IMR-90 (cell line): Measurements from ENCODE around the gene ALG1. TPM values are rescaled to one million over a fixed set of nuclear protein-coding genes. Genes with fewer than 3 reads are reported as not detected.
"Not testable (repeated sequence)": the region's sequence is repeated elsewhere in the genome, so short reads cannot be mapped to it uniquely, and the experiment has no call there.

Experiments used
- ATAC-seq: fragments of 200-7000 bp; cut with Tn5 transposase; 2 replicates; pipeline ENCODE4 v1.9.1; 2020; ENCODE audit warnings: low read depth, mild to moderate bottlenecking, moderate library complexity
- BruUV-seq: library from RNA; stranded (reverse); fragments of 400-500 nt; replicated peaks from 2 replicates; lab custom pipeline; 2021; lab: Mats Ljungman, UMichigan
- CTCF ChIA-PET: fragments of 300-600 bp; formaldehyde crosslinking; extraction: SDS; loops from one replicate; lab custom pipeline; 2021; ENCODE audit warnings: antibody characterized with exemption; lab: Yijun Ruan, JAX
- POLR2A ChIA-PET: fragments of 300-600 bp; sonication (Branson Sonifier 250); formaldehyde crosslinking; loops from one replicate; lab custom pipeline; 2022; ENCODE audit warnings: antibody characterized with exemption; ENCODE audit not compliant: unreplicated experiment; lab: Charles Lee
- DNase-seq: peaks from one replicate; pipeline ENCODE4 v3.0.0; 2013
- H2AFZ ChIP-seq: replicated peaks from 2 replicates; pipeline ENCODE3; 2013; ENCODE audit warnings: low read length, mild to moderate bottlenecking; ENCODE audit not compliant: poor library complexity
- H2AK5ac ChIP-seq: 2 replicates; pipeline ENCODE4 v1.6.1; 2013; ENCODE audit warnings: low read depth, low read length, inconsistent platforms
- H2AK9ac ChIP-seq: replicated peaks from 2 replicates; pipeline ENCODE3; 2013; ENCODE audit warnings: mild to moderate bottlenecking, low read depth, low read length, moderate library complexity; ENCODE audit not compliant: poor library complexity
- H2BK120ac ChIP-seq: 2 replicates; pipeline ENCODE4 v1.6.1; 2013; ENCODE audit warnings: low read depth, low read length, inconsistent platforms
- H2BK15ac ChIP-seq: 3 replicates; pipeline ENCODE4 v1.6.1; 2013; ENCODE audit warnings: low read depth, low read length, inconsistent platforms
- H2BK20ac ChIP-seq: 2 replicates; pipeline ENCODE4 v1.6.1; 2013; ENCODE audit warnings: low read depth, mild to moderate bottlenecking, inconsistent platforms, low read length, moderate library complexity
- H2BK5ac ChIP-seq: 2 replicates; pipeline ENCODE4 v1.6.1; 2013; ENCODE audit warnings: mild to moderate bottlenecking, low read depth, low read length, inconsistent platforms; ENCODE audit not compliant: poor library complexity, severe bottlenecking
- H3K14ac ChIP-seq: replicated peaks from 2 replicates; pipeline ENCODE4 v1.6.1; 2013; ENCODE audit warnings: low read depth, low read length, inconsistent platforms
- H3K18ac ChIP-seq: 2 replicates; pipeline ENCODE4 v1.6.1; 2013; ENCODE audit warnings: low read depth, low read length, control low read depth
- H3K23ac ChIP-seq: 2 replicates; pipeline ENCODE4 v1.6.1; 2013; ENCODE audit warnings: low read depth, low read length, inconsistent platforms
- H3K27ac ChIP-seq: 2 replicates; pipeline ENCODE4 v1.5.1; 2013; ENCODE audit warnings: mild to moderate bottlenecking, control low read depth, low read length; ENCODE audit not compliant: insufficient read depth
- H3K27me3 ChIP-seq: 2 replicates; pipeline ENCODE4 v1.6.1; 2013; ENCODE audit warnings: low read length; ENCODE audit not compliant: control insufficient read depth, insufficient read depth
- H3K36me3 ChIP-seq: 2 replicates; pipeline ENCODE4 v1.6.1; 2013; ENCODE audit warnings: low read length, mixed read lengths; ENCODE audit not compliant: control insufficient read depth, insufficient read depth
- H3K4ac ChIP-seq: 2 replicates; pipeline ENCODE4 v1.6.1; 2013; ENCODE audit warnings: low read depth, low read length, inconsistent platforms
- H3K4me1 ChIP-seq: 2 replicates; pipeline ENCODE4 v1.6.1; 2013; ENCODE audit warnings: low read length, mixed read lengths; ENCODE audit not compliant: control insufficient read depth, insufficient read depth
- H3K4me2 ChIP-seq: 2 replicates; pipeline ENCODE4 v1.6.1; 2013; ENCODE audit warnings: low read depth, mild to moderate bottlenecking, control low read depth, low read length, moderate library complexity
- H3K4me3 ChIP-seq: 2 replicates; pipeline ENCODE4 v1.5.1; 2013; ENCODE audit warnings: low read depth, mild to moderate bottlenecking, control low read depth, low read length, moderate library complexity; ENCODE audit not compliant: insufficient read depth
- H3K56ac ChIP-seq: 2 replicates; pipeline ENCODE4 v1.6.1; 2013; ENCODE audit warnings: low read length, inconsistent platforms; ENCODE audit not compliant: insufficient read depth; ENCODE audit errors: extremely low read depth
- H3K79me1 ChIP-seq, 2 experiments: 2 replicates each; pipeline ENCODE4 v1.6.1; 2013; ENCODE audit warnings: low read length in 2 of 2, inconsistent platforms in 1 of 2, low read depth in 1 of 2
- H3K9ac ChIP-seq: 2 replicates; pipeline ENCODE4 v1.6.1; 2013; ENCODE audit warnings: low read depth, low read length, control low read depth
- H3K9me1 ChIP-seq: 2 replicates; pipeline ENCODE4 v1.6.1; 2013; ENCODE audit warnings: low read length, inconsistent platforms; ENCODE audit not compliant: insufficient read depth
- H3K9me3 ChIP-seq: 2 replicates; pipeline ENCODE4 v1.6.1; 2013; ENCODE audit warnings: low read length; ENCODE audit not compliant: control insufficient read depth, insufficient read depth
- H4K20me1 ChIP-seq: 2 replicates; pipeline ENCODE4 v1.6.1; 2013; ENCODE audit warnings: low read length, inconsistent platforms; ENCODE audit not compliant: insufficient read depth
- H4K5ac ChIP-seq: 2 replicates; pipeline ENCODE4 v1.6.1; 2013; ENCODE audit warnings: mild to moderate bottlenecking, low read depth, low read length, control low read depth
- H4K8ac ChIP-seq, 2 experiments: 2 replicates each; pipeline ENCODE4 v1.6.1; 2013; ENCODE audit warnings: low read depth in 2 of 2, low read length in 2 of 2, control low read depth in 1 of 2, inconsistent platforms in 1 of 2
- H4K91ac ChIP-seq: 2 replicates; pipeline ENCODE4 v1.6.1; 2013; ENCODE audit warnings: low read depth, low read length, inconsistent platforms; ENCODE audit not compliant: insufficient read depth
- WGBS, 2 experiments: methylation state at CpG; one replicate each; pipeline versions ENCODE4 v1.1.5 to v1.1.7; 2013; ENCODE audit warnings: missing lambda C conversion rate in 2 of 2; ENCODE audit not compliant: insufficient read length in 1 of 2; ENCODE audit errors: extremely low coverage in 2 of 2; 5-methylcytosine and 5-hydroxymethylcytosine counted together
- dilution Hi-C: fragments of 300-500 bp; cut with HindIII; formaldehyde crosslinking; loops from one replicate; pipeline ENCODE4 v1.14.3; 2018; ENCODE audit warnings: low sequenced_read_pairs; ENCODE audit not compliant: unreplicated experiment
- in situ Hi-C: fragments of 300-500 bp; cut with MboI; formaldehyde crosslinking; loops from 3 replicates; pipeline ENCODE4 v1.14.3; 2019; ENCODE audit warnings: low sequenced_read_pairs, inconsistent platforms, mixed read lengths
- intact Hi-C: fragments of 100-400 bp; cut with micrococcal nuclease; formaldehyde crosslinking; loops from 2 replicates; pipeline ENCODE4 v1.10.0; 2022
- polyA plus RNA-seq, 3 experiments: library from polyadenylated mRNA; depleted of rRNA; stranded (reverse); fragments of >200 nt; gene quantifications; 2 replicates each; pipeline ENCODE4 v1.2.3, GENCODE V29; 2012; ENCODE audit warnings: low replicate concordance in 1 of 3
- total RNA-seq: library from RNA; depleted of rRNA; stranded (reverse); fragments of >200 nt; gene quantifications from 2 replicates; pipeline ENCODE4 v1.2.3, GENCODE V29; 2012

The ALG1 gene
- total and polyA plus RNA-seq, 2 of the 4 experiments (the other 2 are of a cell fraction) = 30.9 to 41.0 TPM

GRCh38 chr16:5084099-5084731, 12.6 kb downstream of the ALG1 start:
- H4K5ac ChIP-seq, H4K91ac ChIP-seq, H3K18ac ChIP-seq, in situ Hi-C loops, intact Hi-C loops, H3K9me3 ChIP-seq, H3K56ac ChIP-seq, BruUV-seq, H2BK5ac ChIP-seq, H4K20me1 ChIP-seq, H3K9ac ChIP-seq, H3K9me1 ChIP-seq, dilution Hi-C loops, H3K23ac ChIP-seq, H2AFZ ChIP-seq, H3K79me1 ChIP-seq, H4K8ac ChIP-seq, DNase-seq, H2AK5ac ChIP-seq, H2BK15ac ChIP-seq, H2AK9ac ChIP-seq, H3K4me2 ChIP-seq, H2BK120ac ChIP-seq, H3K4me1 ChIP-seq, H3K27ac ChIP-seq, H3K27me3 ChIP-seq, H2BK20ac ChIP-seq, H3K14ac ChIP-seq, ATAC-seq, H3K4me3 ChIP-seq, H3K4ac ChIP-seq, POLR2A ChIA-PET: not testable (repeated sequence)
- CTCF ChIA-PET = interaction anchor here (0.7 to 1.1 kb wide), 4 partner anchors 9 to 18 kb away, joined by 3 to 4 read pairs (median 3); partner anchors contain the start of gene C16orf89
- WGBS, 2 experiments = 100% methylated on average over 2 of the region's 11 CpGs; no CpG with 5 or more reads in 1 of the 2 experiments
- peaks cover 24% of the 10 kb centered on the region for H3K36me3 ChIP-seq
